Fibroblast of the aortic adventitia (primary cell): ENCODE measurements around the gene FOXO6. TPM values are rescaled to one million over a fixed set of nuclear protein-coding genes. Genes with fewer than 3 reads are reported as not detected.

Source experiments
- DNase-seq: peaks from one replicate; pipeline ENCODE4 v3.0.0-alpha.2; 2010; ENCODE audit warnings: low read depth
- H3K4me3 ChIP-seq: 2 replicates; pipeline ENCODE4 v1.5.1; 2011; ENCODE audit warnings: low read depth, mild to moderate bottlenecking, control low read depth, low read length, moderate library complexity
- CTCF ChIP-seq: IDR thresholded peaks from 2 replicates; pipeline ENCODE4 v1.5.1; 2011; ENCODE audit warnings: mild to moderate bottlenecking, low read length, control low read depth, inconsistent platforms; ENCODE audit not compliant: insufficient read depth
- total RNA-seq: library from RNA; depleted of rRNA; stranded (reverse); fragments of >200 nt; gene quantifications from 2 replicates; pipeline ENCODE4 v1.2.3, GENCODE V29; 2012; ENCODE audit warnings: low replicate concordance

Gene FOXO6
- total RNA-seq, 1 donor, result not detected

- TF ChIP-seq CTCF, result no peak
- no peak overlapping the region for H3K4me3 ChIP-seq
- DNase-seq, result no peak
Measured at GRCh38 chr1:41388510-41388909, 27.3 kb downstream of the FOXO6 start.

GRCh38 chr1:41389009-41389408 is 27.8 kb downstream of the FOXO6 start:
- TF ChIP-seq CTCF, result no peak
- no peak for DNase-seq
- no peak overlapping the region for H3K4me3 ChIP-seq

GRCh38 chr1:41390166-41390565 is 28.9 kb downstream of the FOXO6 start:
- H3K4me3 ChIP-seq, result no peak overlapping the region
- no peak for DNase-seq
- no peak for TF ChIP-seq CTCF

GRCh38 chr1:41390573-41390972 is 29.3 kb downstream of the FOXO6 start:
- no peak for DNase-seq
- no peak overlapping the region for H3K4me3 ChIP-seq
- no peak for TF ChIP-seq CTCF

- TF ChIP-seq CTCF, result no peak
- no peak overlapping the region for H3K4me3 ChIP-seq
- DNase-seq, result no peak
Measured at GRCh38 chr1:41391834-41392527, 30.7 kb downstream of the FOXO6 start.

- no peak for TF ChIP-seq CTCF
- H3K4me3 ChIP-seq, result no peak overlapping the region
- DNase-seq, result no peak
Measured at GRCh38 chr1:41392528-41392924, 31.3 kb downstream of the FOXO6 start.
